HepG2 (cell line): ENCODE results near the gene PLA2G7. TPM values are rescaled to one million over a fixed set of nuclear protein-coding genes. Genes with fewer than 3 reads are reported as not detected.

Source experiments
- ATAC-seq: fragments of 200-7000 bp; cut with Tn5 transposase; 3 replicates; pipeline ENCODE4 v1.9.1; 2020; ENCODE audit warnings: mild to moderate bottlenecking, moderate library complexity
- Bru-seq: library from RNA; stranded (reverse); fragments of 400-500 nt; gene quantifications from one replicate; lab custom pipeline; 2021; lab: Mats Ljungman, UMichigan
- BruChase-seq, 2 experiments: library from RNA; stranded (reverse); fragments of 400-500 nt; gene quantifications; one replicate each; lab custom pipeline; 2021; lab: Mats Ljungman, UMichigan
- BruUV-seq: library from RNA; stranded (reverse); fragments of 400-500 nt; replicated peaks from 2 replicates; lab custom pipeline; 2021; lab: Mats Ljungman, UMichigan
- CTCF ChIA-PET: fragments of 300-600 bp; formaldehyde crosslinking; extraction: SDS; loops from one replicate; lab custom pipeline; 2021; ENCODE audit warnings: low total read pairs, inconsistent platforms, low intra/inter-chr PET ratio; lab: Yijun Ruan, JAX
- POLR2A ChIA-PET: fragments of 350-600 bp; sonication (Branson Sonifier 250); formaldehyde crosslinking; loops from one replicate; lab custom pipeline; 2020; ENCODE audit warnings: antibody characterized with exemption, inconsistent platforms; lab: Yijun Ruan, JAX
- DNase-seq: peaks from one replicate; pipeline ENCODE4 v3.0.0-alpha.2; 2015; ENCODE audit warnings: low spot score
- FAIRE-seq: peaks from 3 replicates; lab custom pipeline; 2011; peaks lifted over from hg19 to GRCh38; lab: Jason Lieb, UNC
- H2AFZ ChIP-seq: one replicate; pipeline ENCODE4 v1.6.1; 2011; ENCODE audit warnings: low read length, inconsistent platforms
- H3K27ac ChIP-seq: fragments of 300-600 bp; 3 replicates; pipeline ENCODE4 v1.8.0; 2011; ENCODE audit warnings: mixed run types, mild to moderate bottlenecking, mixed read lengths, low read length, inconsistent platforms; ENCODE audit not compliant: insufficient read depth; ENCODE audit errors: extremely low read length
- H3K27me3 ChIP-seq, 2 experiments: fragments of 200-600 bp in 1 of 2; 2 replicates in 1 of 2; 3 replicates in 1 of 2; pipeline versions ENCODE4 v1.6.0 to v1.8.0; 2011; ENCODE audit warnings: low read length in 2 of 2, mild to moderate bottlenecking in 2 of 2, moderate library complexity in 2 of 2, inconsistent platforms in 1 of 2; ENCODE audit not compliant: insufficient read depth in 2 of 2, control insufficient read depth in 1 of 2
- H3K36me3 ChIP-seq, 2 experiments: fragments of 200-600 bp in 1 of 2; replicated peaks in 1 of 2; 2 replicates in 1 of 2; 3 replicates in 1 of 2; pipeline versions ENCODE4 v1.5.1 to v1.8.0; 2011; ENCODE audit warnings: low read length in 2 of 2, inconsistent platforms in 1 of 2; ENCODE audit not compliant: insufficient read depth in 2 of 2, control insufficient read depth in 1 of 2
- H3K4me1 ChIP-seq: 2 replicates; pipeline ENCODE4 v1.5.1; 2012; ENCODE audit warnings: low read length, inconsistent platforms; ENCODE audit not compliant: insufficient read depth
- H3K4me2 ChIP-seq: 2 replicates; pipeline ENCODE4 v1.6.0; 2011; ENCODE audit warnings: low read depth, low read length, inconsistent platforms
- H3K4me3 ChIP-seq, 3 experiments: fragments of 200-600 bp in 1 of 3; sonication (generic), shearing (Covaris generic) in 1 of 3; replicated peaks in 1 of 3; 2 replicates each; pipeline ENCODE4 v1.5.1; 2011 to 2016; ENCODE audit warnings: low read length in 3 of 3, inconsistent platforms in 2 of 3, low read depth in 2 of 3, mild to moderate bottlenecking in 2 of 3, control low read depth in 1 of 3, mixed read lengths in 1 of 3; ENCODE audit not compliant: insufficient read depth in 1 of 3
- H3K79me2 ChIP-seq: one replicate; pipeline ENCODE4 v1.6.1; 2011; ENCODE audit warnings: low read length, inconsistent platforms; ENCODE audit not compliant: insufficient read depth
- H3K9ac ChIP-seq: 2 replicates; pipeline ENCODE4 v1.6.0; 2011; ENCODE audit warnings: mild to moderate bottlenecking, low read depth, low read length, inconsistent platforms; ENCODE audit not compliant: insufficient read depth
- H3K9me3 ChIP-seq: 2 replicates; pipeline ENCODE4 v1.5.1; 2012; ENCODE audit warnings: mild to moderate bottlenecking, low read length
- H4K20me1 ChIP-seq: 2 replicates; pipeline ENCODE4 v1.6.0; 2011; ENCODE audit warnings: inconsistent platforms, mild to moderate bottlenecking, low read length, moderate library complexity; ENCODE audit not compliant: insufficient read depth
- ATAD3A ChIP-seq: sonication (generic); formaldehyde crosslinking; IDR thresholded peaks from 2 replicates; pipeline ENCODE4 v1.4.0; 2020; ENCODE audit warnings: missing genetic modification reagents
- MAF1 ChIP-seq: sonication (generic); formaldehyde crosslinking; IDR thresholded peaks from 2 replicates; pipeline ENCODE4 v1.5.0; 2020; ENCODE audit warnings: missing genetic modification reagents, borderline replicate concordance
- MEIS1 ChIP-seq: sonication (generic); formaldehyde crosslinking; IDR thresholded peaks from 2 replicates; pipeline ENCODE4 v1.9.0; 2021; ENCODE audit warnings: mild to moderate bottlenecking, missing genetic modification reagents, moderate library complexity, borderline replicate concordance
- MTA1 ChIP-seq: sonication (generic); formaldehyde crosslinking; IDR thresholded peaks from 2 replicates; pipeline ENCODE4 v1.4.0; 2020; ENCODE audit warnings: missing genetic modification reagents, mild to moderate bottlenecking, borderline replicate concordance
- RAD51 ChIP-seq: fragments of 450-650 bp; IDR thresholded peaks from 2 replicates; pipeline ENCODE4 v1.6.1; 2016; ENCODE audit warnings: borderline replicate concordance
- SSRP1 ChIP-seq: IDR thresholded peaks from 2 replicates; pipeline ENCODE4 v1.6.1; 2016; ENCODE audit warnings: control low read depth
- WIZ ChIP-seq: sonication (generic); formaldehyde crosslinking; IDR thresholded peaks from 2 replicates; pipeline ENCODE4 v1.5.1; 2020; ENCODE audit warnings: mild to moderate bottlenecking, missing genetic modification reagents
- ZNF276 ChIP-seq: sonication (generic); formaldehyde crosslinking; IDR thresholded peaks from 2 replicates; pipeline ENCODE4 v1.4.0; 2020; ENCODE audit warnings: mild to moderate bottlenecking, low read depth, missing genetic modification reagents
- ZNF280D ChIP-seq: sonication (generic); formaldehyde crosslinking; IDR thresholded peaks from 2 replicates; pipeline ENCODE4 v1.5.1; 2020; ENCODE audit warnings: mild to moderate bottlenecking, missing genetic modification reagents
- ZNF691 ChIP-seq: sonication (generic); formaldehyde crosslinking; IDR thresholded peaks from 2 replicates; pipeline ENCODE4 v1.4.0; 2020; ENCODE audit warnings: missing genetic modification reagents, low read depth, mild to moderate bottlenecking, borderline replicate concordance
- WGBS: methylation state at CpG from one replicate; pipeline ENCODE4 v1.1.6; 2017; ENCODE audit warnings: low lambda C conversion rate; 5-methylcytosine and 5-hydroxymethylcytosine counted together
- in situ Hi-C: cut with HindIII; loops from 2 replicates; pipeline ENCODE4 v1.10.0; 2017; ENCODE audit warnings: low pct_unique_long_range_greater_than_20kb; ENCODE audit not compliant: extremely low pct_ligation_motif_present
- intact Hi-C: fragments of 100-400 bp; cut with micrococcal nuclease; formaldehyde crosslinking; loops from one replicate; pipeline ENCODE4 v1.10.0; 2022; ENCODE audit not compliant: unreplicated experiment
- long read RNA-seq, 2 experiments: library from RNA in 1 of 2; library from polyadenylated mRNA in 1 of 2; stranded (forward) in 1 of 2; unstranded in 1 of 2; transcript quantifications; one replicate each; pipeline ENCODE4 v2.0.0, GENCODE V29; 2019 to 2022
- polyA minus RNA-seq, 3 experiments: library from RNA; depleted of rRNA, polyadenylated mRNA; stranded (reverse); fragments of >200 nt; gene quantifications; 2 replicates each; pipeline ENCODE4 v1.2.3, GENCODE V29; 2011; ENCODE audit warnings: low replicate concordance in 1 of 3
- polyA plus RNA-seq, 8 experiments: library from polyadenylated mRNA; depleted of rRNA in 3 of 8; stranded (reverse) in 7 of 8; unstranded in 1 of 8; fragments of >200 nt; fragmentation: Illumina TruSeq in 4 of 8; extraction: Trizol in 4 of 8; gene quantifications; 2 replicates each; pipeline versions ENCODE4 v1.2.1 to v1.2.3, GENCODE V29; 2011 to 2016; ENCODE audit warnings: low read depth in 4 of 8, missing spikeins in 1 of 8, mixed read lengths in 1 of 8; ENCODE audit not compliant: insufficient read depth in 1 of 8
- total RNA-seq, 5 experiments: library from RNA; depleted of rRNA; stranded (reverse); fragments of >200 nt; fragmentation: Illumina TruSeq; extraction: Trizol; gene quantifications; 2 replicates each; pipeline ENCODE4 v1.2.3, GENCODE V29; 2016; ENCODE audit warnings: low read depth in 1 of 5

The PLA2G7 gene
- total RNA-seq (2016; rRNA removed; fragmentation: Illumina TruSeq; extraction: Trizol) (not detected in 2 replicates), polyA plus RNA-seq (2011; rRNA removed) (not detected in 2 replicates), polyA minus RNA-seq (2011; rRNA and poly(A)+ RNA removed; ENCODE audit: low replicate concordance) (not detected in 2 replicates), Bru-seq, nascent RNA (not detected), BruChase-seq, experiment 1, labeled RNA remaining after a 6-hour chase (not detected), BruChase-seq, experiment 2, labeled RNA remaining after a 2-hour chase (not detected)
- total RNA-seq (2016; cell fraction: cytosol; rRNA removed; fragmentation: Illumina TruSeq; extraction: Trizol; ENCODE audit: low read depth) = not detected in 2 replicates
- total RNA-seq (2016; cell fraction: insoluble cytoplasmic fraction; rRNA removed; fragmentation: Illumina TruSeq; extraction: Trizol) = not detected in 2 replicates
- not detected in 2 replicates for total RNA-seq (2016; cell fraction: membrane; rRNA removed; fragmentation: Illumina TruSeq; extraction: Trizol)
- total RNA-seq (2016; cell fraction: nucleus; rRNA removed; fragmentation: Illumina TruSeq; extraction: Trizol) = not detected in 2 replicates
- not detected in 2 replicates for polyA plus RNA-seq (2011; cell fraction: cytosol; rRNA removed)
- not detected in 2 replicates for polyA plus RNA-seq (2011; cell fraction: nucleus; rRNA removed)
- not detected in 2 replicates for polyA plus RNA-seq (2012)
- not detected in 2 replicates for polyA plus RNA-seq (2016; cell fraction: cytosol; fragmentation: Illumina TruSeq; extraction: Trizol; ENCODE audit: low read depth)
- not detected in 2 replicates for polyA plus RNA-seq (2016; cell fraction: insoluble cytoplasmic fraction; fragmentation: Illumina TruSeq; extraction: Trizol; ENCODE audit: low read depth)
- polyA plus RNA-seq (2016; cell fraction: membrane; fragmentation: Illumina TruSeq; extraction: Trizol; ENCODE audit: low read depth) = not detected in 2 replicates
- not detected in 2 replicates for polyA plus RNA-seq (2016; cell fraction: nucleus; fragmentation: Illumina TruSeq; extraction: Trizol; ENCODE audit: insufficient read depth, low read depth)
- not detected in 2 replicates for polyA minus RNA-seq (2011; cell fraction: cytosol; rRNA and poly(A)+ RNA removed)
- polyA minus RNA-seq (2011; cell fraction: nucleus; rRNA and poly(A)+ RNA removed) = not detected in 2 replicates
- long read RNA-seq, experiment 1 = 0 reads
- long read RNA-seq, experiment 2 = 0 reads

GRCh38 chr6:46734867-46735719, at the start of gene PLA2G7:
Gene PLA2G7 (minus strand): TSS chr6:46735375. CDS start chr6:46722891, 12,484 bp downstream.
- CTCF ChIA-PET = no interaction called here
- POLR2A ChIA-PET = no interaction called here
- Histone ChIP-seq H3K4me1 (peaks cover 18% of the 10 kb centered on the region), H3K4me3 (peak within 1 kb of the TSS; percentile 31 to 67 (median 37)), H3K27me3 (peaks cover 4 to 39% of the 10 kb centered on the region in 2 experiments; a peak in 4 of 5 replicates), H4K20me1 (no peaks in the 10 kb centered on the region), H3K4me2 (peak within 1 kb of the TSS; percentile 63), H3K9me3 (no peaks in the 10 kb centered on the region), H2AFZ (no peak within 1 kb of the TSS), H3K9ac (no peak within 1 kb of the TSS), H3K27ac (no peak within 1 kb of the TSS), H3K36me3 (no peaks in the 10 kb centered on the region), H3K79me2 (no peaks in the 10 kb centered on the region)
- no TSS peak for BruUV-seq
- DNase-seq (no peak), ATAC-seq (peak; percentile 87), FAIRE-seq (no peak)
- intact Hi-C loops = loop anchor here (1.0 kb wide), 1 partner anchor 46 kb away; no protein-coding TSS in a partner anchor
- WGBS = 3% methylated on average over 15 of the region's 73 CpGs
- in situ Hi-C loops = no loop called here
- TF ChIP-seq WIZ (CRISPR knock-in tag) (no peak), MTA1 (0 out of 2 replicates have a peak, but pooled peaks have one; percentile 24), ZNF280D (CRISPR knock-in tag) (no peak), ATAD3A (no peak), SSRP1 (no peak), ZNF691 (no peak), ZNF276 (no peak), MAF1 (CRISPR knock-in tag) (no peak), RAD51 (no peak), MEIS1 (no peak)
